ENCODE measurements around the gene CRABP1.

DNA sequence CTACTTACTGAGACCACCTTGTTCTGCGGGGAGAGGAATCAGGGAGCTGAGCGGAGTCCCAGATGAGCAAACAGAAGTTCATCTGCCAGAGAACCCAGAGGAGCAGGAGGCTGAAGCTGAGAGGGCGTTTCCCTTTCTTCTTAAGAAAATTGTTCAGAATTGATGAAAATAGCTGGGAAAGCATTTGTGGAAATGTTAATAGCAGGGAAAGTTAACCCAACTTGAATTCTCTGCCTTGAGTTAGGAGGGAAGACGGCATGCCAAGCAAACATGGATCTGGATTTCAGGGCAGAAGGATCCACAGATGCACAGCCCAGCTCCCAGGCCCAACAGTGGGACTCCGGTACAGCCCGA lies 23.2 kb downstream of the CRABP1 start:
- TF ChIP-seq CTCF (IDR thresholded peaks at IDR 0.05): no peak
- TF ChIP-seq POLR2AphosphoS5 (IDR thresholded peaks at IDR 0.05): no peak
- TF ChIP-seq POLR2A (IDR thresholded peaks at IDR 0.05): no peak
